K562 (cell line): Measurements from ENCODE around the gene BCAS1. TPM values are rescaled to one million over a fixed set of nuclear protein-coding genes. Genes with fewer than 3 reads are reported as not detected.

Experiments
- BHLHE40 ChIP-seq: IDR thresholded peaks from 2 replicates; pipeline ENCODE4 v1.6.1; 2011; ENCODE audit warnings: low read length, improper control_type of control experiment
- CBFB ChIP-seq: sonication (generic); formaldehyde crosslinking; IDR thresholded peaks from 2 replicates; pipeline ENCODE4 v1.4.0; 2020; ENCODE audit warnings: mild to moderate bottlenecking, missing genetic modification reagents
- EWSR1 ChIP-seq: fragments of 450-650 bp; IDR thresholded peaks from 2 replicates; pipeline ENCODE4 v1.6.1; 2018; ENCODE audit warnings: borderline replicate concordance, mild to moderate bottlenecking, low read depth, moderate library complexity; ENCODE audit not compliant: partially characterized antibody
- HMG20A ChIP-seq: fragments of 450-650 bp; formaldehyde crosslinking; conservative IDR thresholded peaks from 2 replicates; pipeline ENCODE4 v1.4.0; 2020; ENCODE audit warnings: mild to moderate bottlenecking, mixed read lengths
- HMGN3 ChIP-seq: IDR thresholded peaks from 2 replicates; pipeline ENCODE4 v1.6.1; 2011; ENCODE audit warnings: borderline replicate concordance, low read depth, mild to moderate bottlenecking, mixed read lengths, low read length; ENCODE audit not compliant: insufficient read length; ENCODE audit errors: extremely low read depth
- LCOR ChIP-seq: sonication (generic); formaldehyde crosslinking; IDR thresholded peaks from 2 replicates; pipeline ENCODE4 v1.8.0; 2022; ENCODE audit warnings: mild to moderate bottlenecking, missing genetic modification reagents
- NCOA2 ChIP-seq, 2 experiments: fragments of 450-650 bp; IDR thresholded peaks; 2 replicates each; pipeline ENCODE4 v1.6.1; 2018; ENCODE audit warnings: mild to moderate bottlenecking in 2 of 2, moderate library complexity in 1 of 2; ENCODE audit not compliant: partially characterized antibody in 2 of 2
- NONO ChIP-seq, 2 experiments: fragments of 200-400 bp in 1 of 2; fragments of 450-650 bp in 1 of 2; formaldehyde crosslinking in 1 of 2; IDR thresholded peaks; 2 replicates each; pipeline ENCODE4 v1.6.1; 2017; ENCODE audit warnings: low read depth in 2 of 2, mild to moderate bottlenecking in 2 of 2, moderate library complexity in 2 of 2, low read length in 1 of 2
- PHB2 ChIP-seq: fragments of 450-650 bp; IDR thresholded peaks from 2 replicates; pipeline ENCODE4 v1.6.1; 2017; ENCODE audit warnings: low read depth
- PHF8 ChIP-seq: fragments of 200-600 bp; sonication (generic); IDR thresholded peaks from 2 replicates; pipeline ENCODE4 v1.6.1; 2012; ENCODE audit warnings: mixed run types, mild to moderate bottlenecking, inconsistent platforms, low read length, moderate library complexity, borderline replicate concordance
- SMARCA4 ChIP-seq: fragments of 450-650 bp; IDR thresholded peaks from 2 replicates; pipeline ENCODE4 v1.6.1; 2016
- ZBTB17 ChIP-seq: fragments of 450-650 bp; formaldehyde crosslinking; IDR thresholded peaks from 2 replicates; pipeline ENCODE4 v1.4.0; 2020; ENCODE audit warnings: mild to moderate bottlenecking
- ZNF217 ChIP-seq: sonication (generic); formaldehyde crosslinking; IDR thresholded peaks from 2 replicates; pipeline ENCODE4 v1.8.0; 2022; ENCODE audit warnings: mild to moderate bottlenecking, missing genetic modification reagents
- ZNF354B ChIP-seq: fragments of 250-450 bp; sonication (Bioruptor Pico); IDR thresholded peaks from 2 replicates; pipeline ENCODE4 v1.4.0; 2020
- ZNF75A ChIP-seq: fragments of 450-650 bp; formaldehyde crosslinking; IDR thresholded peaks from 2 replicates; pipeline ENCODE4 v1.4.0; 2020; ENCODE audit warnings: mild to moderate bottlenecking
- polyA plus RNA-seq, 8 experiments: library from polyadenylated mRNA; depleted of rRNA in 4 of 8; stranded (reverse) in 5 of 8; unstranded in 3 of 8; fragments of >200 nt; fragmentation: Nextera tagmentation in 2 of 8; fragmentation: Illumina TruSeq in 1 of 8; extraction: Ambion mirVana in 2 of 8; extraction: Trizol in 1 of 8; gene quantifications; 2 replicates each; pipeline versions ENCODE4 v1.2.1 to v1.2.3, GENCODE V29; 2011 to 2014; ENCODE audit warnings: inconsistent platforms in 1 of 8, missing spikeins in 1 of 8
- total RNA-seq, 7 experiments: library from RNA; depleted of rRNA in 6 of 7; stranded (reverse); fragments of >200 nt in 6 of 7; fragmentation: Illumina TruSeq in 2 of 7; extraction: Trizol in 2 of 7; gene quantifications; 2 replicates each; pipeline versions ENCODE4 v1.2.1 to v1.2.3, GENCODE V29; 2011 to 2021; ENCODE audit warnings: low replicate concordance in 1 of 7
- TF ChIP-seq, protein P1 (sequence below): sonication (generic); formaldehyde crosslinking; IDR thresholded peaks from 2 replicates; pipeline ENCODE4 v1.5.0; 2020; ENCODE audit warnings: missing genetic modification reagents

BCAS1 gene
- total and polyA plus RNA-seq, 9 of the 15 experiments (the other 6 are each of a cell fraction or from before 2014, with no cell fraction given) = 0.18 to 2.3 (median 0.93) TPM

DNA sequence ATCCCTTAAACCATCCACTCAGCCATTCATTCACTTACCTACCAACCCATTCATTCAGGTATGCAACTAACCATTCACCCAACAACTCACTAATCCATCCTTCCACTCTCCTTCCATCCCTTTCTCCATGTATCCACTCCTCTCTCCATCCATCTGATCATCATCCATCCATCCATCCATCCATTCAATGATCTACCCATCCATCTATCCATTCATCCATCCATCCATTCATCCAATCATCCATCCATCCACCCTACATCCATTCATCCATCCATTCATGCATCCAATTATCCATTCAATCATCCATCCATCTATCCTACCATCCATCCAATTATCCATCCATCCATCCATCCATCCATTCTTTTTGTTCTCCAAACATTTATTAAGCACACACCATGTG lies 13.8 kb upstream of the BCAS1 start (continued):
- no peak for TF ChIP-seq BHLHE40
- TF ChIP-seq ZNF217 (CRISPR knock-in tag) = no peak
- TF ChIP-seq EWSR1 = peak; percentile 80
- TF ChIP-seq, protein P1, sequence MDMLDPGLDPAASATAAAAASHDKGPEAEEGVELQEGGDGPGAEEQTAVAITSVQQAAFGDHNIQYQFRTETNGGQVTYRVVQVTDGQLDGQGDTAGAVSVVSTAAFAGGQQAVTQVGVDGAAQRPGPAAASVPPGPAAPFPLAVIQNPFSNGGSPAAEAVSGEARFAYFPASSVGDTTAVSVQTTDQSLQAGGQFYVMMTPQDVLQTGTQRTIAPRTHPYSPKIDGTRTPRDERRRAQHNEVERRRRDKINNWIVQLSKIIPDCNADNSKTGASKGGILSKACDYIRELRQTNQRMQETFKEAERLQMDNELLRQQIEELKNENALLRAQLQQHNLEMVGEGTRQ = no peak
- TF ChIP-seq NCOA2 (IDR thresholded peaks at IDR 0.05; ENCODE audit: partially characterized antibody in 2 of 2) = no peak
- TF ChIP-seq SMARCA4 = no peak
- TF ChIP-seq ZBTB17 (CRISPR knock-in tag) = no peak
- no peak for TF ChIP-seq NONO (IDR thresholded peaks at IDR 0.05; ENCODE audit: low read depth in 2 of 2, low read length in 1 of 2)
- TF ChIP-seq HMGN3 = no peak
- TF ChIP-seq PHF8 = no peak
- TF ChIP-seq CBFB (CRISPR knock-in tag) = no peak
- no peak for TF ChIP-seq PHB2
- TF ChIP-seq HMG20A (CRISPR knock-in tag) = no peak
- no peak for TF ChIP-seq LCOR
- TF ChIP-seq ZNF354B (CRISPR knock-in tag) = no peak
- TF ChIP-seq ZNF75A (CRISPR knock-in tag) = no peak
- TF ChIP-seq, all 486 proteins: peak for 6
